ENCODE data around the gene SGPP2. TPM values are rescaled to one million over a fixed set of nuclear protein-coding genes. Genes with fewer than 3 reads are reported as not detected.

Gene SGPP2
- polyA plus RNA-seq, 3 donors: not detected

DNA sequence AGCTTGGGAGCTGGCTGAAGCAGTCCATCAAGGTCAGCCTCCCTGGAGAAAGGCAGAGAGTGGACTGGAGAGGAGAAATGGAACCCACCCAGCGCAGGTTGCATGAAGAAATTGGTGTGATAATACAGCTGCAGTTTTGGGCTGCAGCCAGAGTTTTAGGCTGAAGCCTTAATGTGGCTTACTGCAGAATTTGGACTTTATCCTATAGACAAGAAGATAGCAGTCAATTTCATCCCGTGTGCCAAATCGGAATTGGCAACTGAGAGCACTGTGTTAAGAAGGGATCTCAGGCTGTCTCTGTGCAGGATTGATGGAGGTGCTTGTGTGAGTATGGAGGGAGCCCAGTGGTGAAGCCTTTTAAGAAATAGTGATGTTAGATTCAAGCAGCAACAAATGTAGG, 7.5 kb downstream of the SGPP2 start:
- Histone ChIP-seq H3K4me1 (ENCODE audit: control insufficient read depth in 1 of 2, insufficient read depth in 2 of 2, low read length in 2 of 2) (no peaks in the 10 kb centered on the region), H3K79me2 (ENCODE audit: insufficient read depth, low read length) (no peaks in the 10 kb centered on the region), H3K4me2 (replicated peaks; ENCODE audit: extremely low read depth, low read length, poor library complexity, severe bottlenecking) (no peak overlapping the region), H3K9me3 (replicated peaks in 1 of 2; ENCODE audit: control insufficient read depth in 1 of 2, insufficient read depth in 1 of 2, low read length in 2 of 2) (no peaks in the 10 kb centered on the region), H2AFZ (ENCODE audit: insufficient read depth, low read depth, low read length, poor library complexity, severe bottlenecking) (no peak overlapping the region), H3K4me3 (replicated peaks in 1 of 3; ENCODE audit: low read depth in 2 of 3, low read length in 3 of 3) (no peak overlapping the region), H3K27me3 (ENCODE audit: control insufficient read depth in 2 of 2, insufficient read depth in 2 of 2, low read length in 2 of 2) (peaks cover 10% of the 10 kb centered on the region in 2 donors), H4K20me1 (ENCODE audit: insufficient read depth, low read length) (no peaks in the 10 kb centered on the region), H3K27ac (ENCODE audit: low read depth in 1 of 2, low read length in 2 of 2) (no peak overlapping the region), H3K36me3 (replicated peaks in 1 of 2; ENCODE audit: control insufficient read depth in 1 of 2, insufficient read depth in 2 of 2, low read length in 2 of 2) (no peaks in the 10 kb centered on the region), H3K9ac (ENCODE audit: insufficient read depth, low read length, poor library complexity, severe bottlenecking) (no peak overlapping the region)
- peaks cover 0 to 5% (median 0%) of the 10 kb centered on the region in 7 donors for H3K9me3 Mint-ChIP-seq
- intact Hi-C loops (cut with micrococcal nuclease): no loop called here
- peaks cover 23 to 29% (median 28%) of the 10 kb centered on the region in 3 donors for H3K27me3 Mint-ChIP-seq (ENCODE audit: low read depth in 3 of 3)
- peaks cover 12% of the 10 kb centered on the region for H3K4me1 Mint-ChIP-seq
- DNase-seq: no peak
- TF ChIP-seq, protein P1, sequence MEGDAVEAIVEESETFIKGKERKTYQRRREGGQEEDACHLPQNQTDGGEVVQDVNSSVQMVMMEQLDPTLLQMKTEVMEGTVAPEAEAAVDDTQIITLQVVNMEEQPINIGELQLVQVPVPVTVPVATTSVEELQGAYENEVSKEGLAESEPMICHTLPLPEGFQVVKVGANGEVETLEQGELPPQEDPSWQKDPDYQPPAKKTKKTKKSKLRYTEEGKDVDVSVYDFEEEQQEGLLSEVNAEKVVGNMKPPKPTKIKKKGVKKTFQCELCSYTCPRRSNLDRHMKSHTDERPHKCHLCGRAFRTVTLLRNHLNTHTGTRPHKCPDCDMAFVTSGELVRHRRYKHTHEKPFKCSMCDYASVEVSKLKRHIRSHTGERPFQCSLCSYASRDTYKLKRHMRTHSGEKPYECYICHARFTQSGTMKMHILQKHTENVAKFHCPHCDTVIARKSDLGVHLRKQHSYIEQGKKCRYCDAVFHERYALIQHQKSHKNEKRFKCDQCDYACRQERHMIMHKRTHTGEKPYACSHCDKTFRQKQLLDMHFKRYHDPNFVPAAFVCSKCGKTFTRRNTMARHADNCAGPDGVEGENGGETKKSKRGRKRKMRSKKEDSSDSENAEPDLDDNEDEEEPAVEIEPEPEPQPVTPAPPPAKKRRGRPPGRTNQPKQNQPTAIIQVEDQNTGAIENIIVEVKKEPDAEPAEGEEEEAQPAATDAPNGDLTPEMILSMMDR (IDR thresholded peaks at IDR 0.05): no peak
- H3K36me3 Mint-ChIP-seq: no peaks in the 10 kb centered on the region
- 100% methylated on average over 1 of the region's 3 CpGs for WGBS (ENCODE audit: insufficient coverage)
- no peak overlapping the region for H3K27ac Mint-ChIP-seq
- no peak overlapping the region for H3K4me3 Mint-ChIP-seq

DNA sequence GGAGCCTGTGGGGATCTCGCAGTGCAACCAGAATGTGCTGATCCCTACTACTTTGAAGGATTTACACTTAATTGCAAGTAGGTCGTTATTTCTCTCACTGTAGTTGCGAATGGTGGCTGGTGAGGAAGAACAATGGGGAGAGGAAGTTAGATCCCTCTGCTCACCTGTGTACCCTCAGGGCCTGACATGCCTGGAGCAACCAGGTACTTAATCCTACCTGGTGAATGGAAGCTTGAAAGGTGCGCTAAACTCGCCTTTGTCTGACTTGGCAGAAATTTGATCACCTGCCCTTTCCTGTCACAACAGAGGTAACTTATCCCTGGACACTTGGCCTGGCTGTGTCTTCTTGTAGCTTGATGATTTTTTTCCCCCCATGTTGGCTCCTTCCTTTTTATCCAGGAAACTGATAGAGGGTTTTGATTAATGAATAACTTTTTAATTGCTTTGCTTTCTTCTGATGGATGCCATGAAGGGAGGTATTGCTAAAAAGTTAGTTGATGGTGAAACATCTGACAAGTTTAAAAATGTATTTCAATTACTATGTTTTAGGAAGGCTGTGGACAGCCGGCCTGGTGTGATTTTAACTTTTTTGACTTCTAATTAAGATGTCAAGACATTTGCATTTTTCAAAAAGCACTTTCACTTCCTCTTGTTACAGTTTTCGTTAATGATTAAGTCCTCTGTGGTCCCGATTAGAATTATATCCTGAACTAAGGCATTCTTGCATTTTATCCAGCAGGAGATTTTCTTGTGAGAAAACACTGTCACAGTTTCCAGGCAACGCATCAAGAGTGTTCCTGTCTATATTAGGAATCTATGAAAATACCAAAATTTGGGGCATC, 9.2 kb downstream of the SGPP2 start:
- no peak overlapping the region for H3K27ac ChIP-seq (ENCODE audit: low read depth in 1 of 2, low read length in 2 of 2)
- H3K27me3 Mint-ChIP-seq (ENCODE audit: low read depth in 3 of 3): peaks cover 12 to 19% (median 17%) of the 10 kb centered on the region in 3 donors
- WGBS (ENCODE audit: insufficient coverage): 83% methylated on average over 1 of the region's 9 CpGs
- H3K9me3 ChIP-seq (replicated peaks in 1 of 2; ENCODE audit: control insufficient read depth in 1 of 2, insufficient read depth in 1 of 2, low read length in 2 of 2): no peaks in the 10 kb centered on the region
- H3K4me3 Mint-ChIP-seq: no peak overlapping the region
- H3K4me1 ChIP-seq (ENCODE audit: control insufficient read depth in 1 of 2, insufficient read depth in 2 of 2, low read length in 2 of 2): no peaks in the 10 kb centered on the region
- H2AFZ ChIP-seq (ENCODE audit: insufficient read depth, low read depth, low read length, poor library complexity, severe bottlenecking): no peak overlapping the region
- H3K36me3 ChIP-seq (replicated peaks in 1 of 2; ENCODE audit: control insufficient read depth in 1 of 2, insufficient read depth in 2 of 2, low read length in 2 of 2): no peaks in the 10 kb centered on the region
- H3K4me1 Mint-ChIP-seq: peaks cover 7% of the 10 kb centered on the region
- TF ChIP-seq, protein P1 (IDR thresholded peaks at IDR 0.05): no peak
- no peak overlapping the region for H3K9ac ChIP-seq (ENCODE audit: insufficient read depth, low read length, poor library complexity, severe bottlenecking)
- peaks cover 3 to 4% of the 10 kb centered on the region in 2 donors for H3K27me3 ChIP-seq (ENCODE audit: control insufficient read depth in 2 of 2, insufficient read depth in 2 of 2, low read length in 2 of 2)
- no peak overlapping the region for H3K4me2 ChIP-seq (replicated peaks; ENCODE audit: extremely low read depth, low read length, poor library complexity, severe bottlenecking)
- H4K20me1 ChIP-seq (ENCODE audit: insufficient read depth, low read length): no peaks in the 10 kb centered on the region
- H3K4me3 ChIP-seq (replicated peaks in 1 of 3; ENCODE audit: low read depth in 2 of 3, low read length in 3 of 3): no peak overlapping the region
- no peak for DNase-seq
- H3K9me3 Mint-ChIP-seq: peaks cover 0 to 5% (median 4%) of the 10 kb centered on the region in 7 donors
- peak overlapping the region in 1 of 7 donors; percentile 27 for H3K27ac Mint-ChIP-seq
- intact Hi-C loops (cut with micrococcal nuclease): no loop called here
- H3K36me3 Mint-ChIP-seq: no peaks in the 10 kb centered on the region
- H3K79me2 ChIP-seq (ENCODE audit: insufficient read depth, low read length): no peaks in the 10 kb centered on the region
